ENCODE results near the gene AKR1E2. TPM values are rescaled to one million over a fixed set of nuclear protein-coding genes. Genes with fewer than 3 reads are reported as not detected.

AKR1E2 gene
- total RNA-seq = 5.4 and 23.0 TPM in 2 replicates

- peak; percentile 98 to 99 for DNase-seq (ENCODE audit: low read depth in 2 of 2)
Measured at GRCh38 chr10:4825868-4826791, at the start of gene AKR1E2. Gene AKR1E2 (plus strand): TSS chr10:4826207. CDS start chr10:4826325, 118 bp downstream.

- no peak for DNase-seq (ENCODE audit: low read depth in 2 of 2)
Measured at GRCh38 chr10:4776234-4776638, 49.8 kb upstream of the AKR1E2 start.

GRCh38 chr10:4778761-4779160, 47.2 kb upstream of the AKR1E2 start:
- DNase-seq (ENCODE audit: low read depth in 2 of 2) = peak in 1 of 2 donors; percentile 36

DNA sequence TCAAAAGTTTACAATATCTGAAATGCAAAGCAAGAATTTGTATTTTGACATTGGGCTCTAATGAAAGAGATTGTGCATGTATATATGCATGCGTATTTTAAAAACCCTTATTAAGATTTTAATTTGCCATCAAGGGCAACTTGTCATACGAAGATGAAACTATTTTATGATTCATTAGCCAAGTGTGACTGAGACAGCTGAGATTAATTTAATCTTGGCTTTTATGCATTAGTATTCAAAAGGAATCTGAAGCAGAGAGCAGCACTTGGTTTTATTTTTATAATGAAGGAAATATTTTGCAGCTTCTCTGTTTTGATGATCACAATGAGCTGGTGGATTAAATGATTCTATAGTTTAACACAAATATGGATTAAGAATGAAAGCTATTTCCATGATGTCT, 45.9 kb upstream of the AKR1E2 start:
- no peak for DNase-seq (ENCODE audit: low read depth in 2 of 2)

- DNase-seq (ENCODE audit: low read depth in 2 of 2) = peak; percentile 92
Measured at GRCh38 chr10:4780782-4781181, 45.2 kb upstream of the AKR1E2 start.

GRCh38 chr10:4781955-4782354, 44.1 kb upstream of the AKR1E2 start:
- DNase-seq (ENCODE audit: low read depth in 2 of 2) = no peak

- DNase-seq (ENCODE audit: low read depth in 2 of 2) = no peak
Measured at GRCh38 chr10:4784667-4785333, 41.2 kb upstream of the AKR1E2 start.

DNA sequence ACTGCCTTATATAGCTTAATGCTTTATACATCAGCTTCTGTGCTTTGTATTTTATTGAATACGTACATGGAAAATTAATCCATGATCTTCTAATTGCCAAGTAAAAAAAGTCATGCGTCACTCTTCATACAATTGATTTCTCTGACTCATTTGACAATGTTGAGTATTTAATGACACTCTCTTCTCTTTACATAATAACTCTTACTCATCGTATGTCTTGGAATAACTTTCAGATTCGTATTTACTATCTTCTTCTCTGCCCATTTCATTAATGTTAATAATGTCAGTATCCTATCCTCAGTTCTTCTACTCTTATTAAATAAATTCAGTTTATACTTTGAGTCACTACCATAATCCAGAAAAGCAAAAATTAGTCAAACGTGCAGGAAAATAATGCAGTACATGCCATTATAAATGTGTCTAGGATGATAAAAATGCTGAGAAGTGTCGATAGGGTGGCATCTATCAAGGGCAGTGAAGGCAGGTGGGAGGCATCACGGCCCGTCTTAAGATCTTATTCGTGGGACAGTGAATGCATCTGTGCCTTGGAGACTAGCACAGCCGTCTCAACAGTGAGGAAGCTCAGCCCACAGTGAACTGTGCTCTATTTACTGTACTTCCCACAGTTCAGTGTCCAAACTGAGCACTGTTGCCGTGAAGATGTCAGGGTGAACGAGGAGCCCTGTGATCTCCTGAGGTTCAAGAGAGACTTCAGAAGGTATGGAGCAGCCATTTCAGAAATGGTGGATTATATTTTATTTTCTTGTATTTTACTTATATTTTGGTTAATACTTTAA, 39.8 kb upstream of the AKR1E2 start:
- no peak for DNase-seq (ENCODE audit: low read depth in 2 of 2)

- DNase-seq (ENCODE audit: low read depth in 2 of 2) = no peak
Measured at GRCh38 chr10:4790045-4790444, 36.0 kb upstream of the AKR1E2 start.

DNA sequence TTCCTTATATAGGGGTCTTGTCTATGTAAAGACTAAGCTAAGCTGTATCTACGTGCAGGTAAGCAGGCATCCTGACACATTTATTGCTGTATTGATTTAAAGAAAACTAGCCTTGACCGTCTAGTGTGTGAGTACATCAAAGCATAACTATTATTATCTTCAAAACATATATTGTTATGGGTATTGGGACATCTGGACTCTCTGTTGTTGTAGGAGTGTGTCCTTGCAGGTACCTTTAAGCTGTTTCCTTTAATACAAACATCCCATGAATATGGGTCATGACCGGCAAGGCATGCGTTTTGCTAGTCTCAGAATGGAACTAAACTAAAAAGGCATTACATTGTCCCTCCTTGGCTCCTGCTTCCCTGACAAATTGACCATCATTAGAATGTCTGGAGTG, 35.1 kb upstream of the AKR1E2 start:
- DNase-seq (ENCODE audit: low read depth in 2 of 2) = peak in 1 of 2 donors; percentile 53

DNA sequence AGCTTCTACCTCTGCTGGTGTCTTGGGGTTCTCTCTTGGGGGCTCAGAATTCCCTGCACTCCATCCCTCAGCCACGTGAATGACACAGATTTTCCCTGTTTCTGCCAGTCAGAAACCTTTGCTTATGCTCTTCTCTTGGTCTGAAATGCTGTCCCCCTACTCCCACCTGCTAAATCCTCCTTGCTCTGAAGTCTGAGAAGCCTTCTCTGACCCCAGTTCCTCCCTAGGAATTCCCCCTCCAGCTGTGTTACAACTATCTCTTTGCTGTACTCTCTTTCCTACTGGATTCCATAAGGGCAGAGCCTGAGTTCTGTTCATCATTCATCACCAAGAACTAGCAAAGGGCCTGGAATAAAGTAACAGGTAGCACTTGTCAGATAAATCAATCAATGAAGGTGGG, 33.6 kb upstream of the AKR1E2 start:
- no peak for DNase-seq (ENCODE audit: low read depth in 2 of 2)

DNA sequence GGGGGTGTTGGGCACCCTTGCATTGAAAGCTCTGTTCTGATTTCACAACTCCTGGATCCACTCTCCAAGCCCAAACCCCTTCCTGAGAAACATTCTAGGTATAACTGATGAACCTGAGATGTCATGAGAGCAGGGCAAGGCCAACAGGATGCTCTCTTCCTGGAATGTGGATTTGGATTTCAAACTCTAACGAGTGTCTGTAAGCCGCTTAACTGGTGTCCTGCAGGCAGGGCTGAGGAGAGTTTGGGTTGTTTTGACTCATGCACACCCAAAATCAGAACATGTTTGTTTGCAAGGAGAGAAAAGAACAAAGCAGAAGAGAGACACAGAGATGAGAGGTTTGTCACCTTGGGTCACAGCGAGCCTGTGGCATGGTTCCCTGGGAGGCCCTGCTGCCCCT, 24.6 kb upstream of the AKR1E2 start:
- no peak for DNase-seq (ENCODE audit: low read depth in 2 of 2)

- DNase-seq (ENCODE audit: low read depth in 2 of 2) = no peak
Measured at GRCh38 chr10:4802711-4803487, 23.1 kb upstream of the AKR1E2 start.

GRCh38 chr10:4803822-4804221, 22.2 kb upstream of the AKR1E2 start:
- DNase-seq (ENCODE audit: low read depth in 2 of 2) = no peak

GRCh38 chr10:4804465-4804864, 21.5 kb upstream of the AKR1E2 start:
- peak in 1 of 2 donors; percentile 47 for DNase-seq (ENCODE audit: low read depth in 2 of 2)

- DNase-seq (ENCODE audit: low read depth in 2 of 2) = no peak
Measured at GRCh38 chr10:4806534-4806933, 19.5 kb upstream of the AKR1E2 start.

DNA sequence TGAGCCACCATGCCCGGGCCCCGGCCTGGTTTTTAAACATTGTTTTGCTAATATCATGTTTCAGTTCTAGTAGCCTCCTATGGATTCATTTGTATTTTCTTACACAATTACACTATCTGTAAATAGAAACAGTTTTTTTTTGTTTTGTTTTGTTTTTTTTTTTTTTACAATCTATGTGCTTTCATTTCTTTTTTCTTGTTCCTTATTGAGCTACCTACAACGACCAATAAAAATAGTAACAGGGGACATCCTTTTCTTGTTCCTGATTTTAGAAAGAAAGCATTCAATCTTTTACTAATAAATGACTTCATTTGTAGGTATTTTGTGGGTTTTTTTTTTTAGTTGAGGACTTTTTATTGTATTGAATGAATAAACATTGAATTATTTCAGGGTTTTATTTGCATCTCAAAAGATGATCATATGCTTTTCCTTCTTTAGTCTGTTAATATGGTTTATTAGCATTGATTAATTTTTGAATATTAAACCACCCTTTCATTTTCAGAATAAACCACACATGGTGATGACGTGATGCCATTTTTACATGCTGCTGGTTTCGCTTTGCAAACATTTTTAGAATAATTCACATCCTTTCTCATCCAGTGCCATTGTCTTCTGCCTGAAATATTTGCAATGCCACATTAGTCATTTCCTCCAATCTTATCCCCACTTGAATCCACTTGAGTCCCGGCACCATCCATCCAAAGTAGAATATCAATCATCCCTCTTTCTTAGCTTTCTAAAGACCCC, 18.1 kb upstream of the AKR1E2 start:
- peak; percentile 92 to 97 for DNase-seq (ENCODE audit: low read depth in 2 of 2)

GRCh38 chr10:4809156-4809555, 16.9 kb upstream of the AKR1E2 start:
- DNase-seq (ENCODE audit: low read depth in 2 of 2) = no peak

DNA sequence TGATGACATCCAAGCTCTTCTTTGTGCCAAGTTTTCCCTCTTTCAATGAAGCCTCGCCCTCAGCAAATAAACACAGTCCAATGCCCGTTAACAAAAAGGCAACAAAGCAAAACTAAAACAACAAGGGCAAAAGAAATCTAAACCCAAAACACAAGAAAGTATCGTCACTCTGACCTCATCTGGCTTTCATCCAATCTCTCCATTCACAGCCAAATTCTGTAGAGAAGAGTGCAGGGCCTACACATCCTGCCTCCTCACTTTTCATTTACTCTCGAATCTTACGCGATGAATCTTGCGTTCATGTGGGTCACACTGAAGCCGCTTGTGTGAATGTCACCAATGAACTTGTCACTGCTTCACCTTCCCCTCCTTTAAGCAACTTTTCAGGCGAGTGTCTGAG, 15.9 kb upstream of the AKR1E2 start:
- DNase-seq (ENCODE audit: low read depth in 2 of 2) = peak; percentile 36 to 42

- no peak for DNase-seq (ENCODE audit: low read depth in 2 of 2)
Measured at GRCh38 chr10:4812046-4812445, 14.0 kb upstream of the AKR1E2 start.
